ENCODE data around the gene CDH12. TPM values are rescaled to one million over a fixed set of nuclear protein-coding genes. Genes with fewer than 3 reads are reported as not detected.

Gene CDH12
- total and polyA plus RNA-seq, 4 donors = 0.02 to 0.33 (median 0.17) TPM; not detected in 1

DNA sequence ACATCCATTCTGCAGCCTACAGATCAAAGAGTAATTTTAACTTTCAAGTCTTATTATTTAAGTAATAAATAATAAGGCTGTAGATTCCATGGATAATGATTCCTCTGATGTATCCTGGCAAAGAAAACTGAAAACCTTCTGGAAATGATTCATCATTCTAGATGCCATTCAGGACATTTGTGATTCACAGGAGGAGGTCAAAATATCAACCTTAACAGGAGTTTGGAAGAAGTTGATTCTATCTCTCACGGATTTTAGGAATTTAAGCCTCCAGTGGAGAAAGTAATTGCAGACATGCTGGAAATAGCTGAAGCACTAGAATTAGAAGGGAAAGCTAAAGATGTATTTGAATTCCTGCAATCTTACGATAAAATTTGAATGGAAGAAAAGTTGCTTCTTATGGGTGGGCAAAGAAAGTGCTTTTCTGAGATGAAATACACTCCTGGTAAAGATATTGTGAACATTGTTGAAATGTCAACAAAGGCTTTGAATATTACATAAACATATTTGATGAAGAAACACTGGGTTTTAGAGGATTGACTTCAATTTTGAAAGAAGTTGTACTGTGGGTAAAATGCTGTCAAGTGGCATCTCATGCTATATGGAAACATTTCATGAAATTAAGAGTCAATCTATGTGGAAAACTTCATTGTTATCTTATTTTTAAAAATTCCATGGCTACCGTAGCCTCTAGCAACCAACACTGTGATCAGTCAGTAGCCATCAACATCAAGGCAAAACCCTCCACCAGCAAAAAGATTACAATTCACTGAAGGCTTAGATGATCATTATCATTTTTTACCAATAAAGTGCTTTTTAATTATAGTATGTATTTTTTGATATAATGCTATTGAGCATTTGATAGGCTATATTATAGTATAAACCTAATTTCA is 1141.0 kb downstream of the CDH12 start:
- 72% methylated on average over 3 of the region's 3 CpGs for WGBS
- TF ChIP-seq TAF1 (conservative IDR thresholded peaks at IDR 0.05) = no peak
- no peak for TF ChIP-seq SP1 (IDR thresholded peaks at IDR 0.05)
- TF ChIP-seq HNF4A (conservative IDR thresholded peaks at IDR 0.05) = no peak
- no peak for DNase-seq (ENCODE audit: low spot score)
- H3K9me3 ChIP-seq (ENCODE audit: control insufficient read depth in 4 of 4, low read length in 3 of 4) = peaks cover 0 to 2% (median 0%) of the 10 kb centered on the region in 4 donors
- H3K36me3 ChIP-seq (ENCODE audit: control insufficient read depth in 4 of 4, insufficient read depth in 3 of 4, low read depth in 1 of 4, low read length in 3 of 4) = no peaks in the 10 kb centered on the region
- H3K27ac ChIP-seq (ENCODE audit: low read depth in 1 of 2, low read length in 2 of 2) = no peak overlapping the region
- no peak overlapping the region for H3K4me3 ChIP-seq (ENCODE audit: low read depth in 1 of 3, low read length in 3 of 3)
- H3K9ac ChIP-seq (ENCODE audit: low read depth in 1 of 2, low read length in 2 of 2) = no peak overlapping the region
- no peaks in the 10 kb centered on the region for H3K4me1 ChIP-seq (ENCODE audit: control insufficient read depth in 4 of 4, insufficient read depth in 4 of 4, low read length in 3 of 4)
- no peaks in the 10 kb centered on the region for H3K27me3 ChIP-seq (ENCODE audit: control insufficient read depth in 4 of 4, insufficient read depth in 4 of 4, low read length in 3 of 4)

DNA sequence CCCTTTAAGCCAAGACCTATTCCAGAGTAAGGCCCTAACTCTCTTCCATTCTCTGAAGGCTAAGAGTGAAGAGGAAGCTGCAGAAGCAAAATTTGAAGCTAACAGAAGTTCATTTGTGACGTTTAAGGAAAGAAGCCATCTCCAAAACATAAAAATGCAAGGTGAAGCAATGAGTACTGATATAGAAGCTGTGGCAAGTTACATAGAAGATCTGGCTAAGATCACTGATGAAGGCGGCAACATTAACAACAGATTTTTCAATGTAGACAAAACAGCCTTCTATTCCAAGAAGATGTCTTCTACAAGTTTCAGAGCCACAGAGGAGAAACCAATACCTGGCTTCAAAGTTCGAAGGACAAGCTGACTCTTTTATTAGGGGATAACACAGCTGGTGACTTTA is 1143.4 kb downstream of the CDH12 start:
- Histone ChIP-seq H3K4me3 (ENCODE audit: low read depth in 1 of 3, low read length in 3 of 3) (no peak overlapping the region), H3K4me1 (ENCODE audit: control insufficient read depth in 4 of 4, insufficient read depth in 4 of 4, low read length in 3 of 4) (no peaks in the 10 kb centered on the region), H3K27me3 (ENCODE audit: control insufficient read depth in 4 of 4, insufficient read depth in 4 of 4, low read length in 3 of 4) (no peaks in the 10 kb centered on the region), H3K9me3 (ENCODE audit: control insufficient read depth in 4 of 4, low read length in 3 of 4) (no peaks in the 10 kb centered on the region), H3K9ac (ENCODE audit: low read depth in 1 of 2, low read length in 2 of 2) (no peak overlapping the region), H3K36me3 (ENCODE audit: control insufficient read depth in 4 of 4, insufficient read depth in 3 of 4, low read depth in 1 of 4, low read length in 3 of 4) (no peaks in the 10 kb centered on the region), H3K27ac (ENCODE audit: low read depth in 1 of 2, low read length in 2 of 2) (no peak overlapping the region)
- no peak for TF ChIP-seq HNF4A (conservative IDR thresholded peaks at IDR 0.05)
- TF ChIP-seq JUND (IDR thresholded peaks at IDR 0.05) = no peak
- no peak for TF ChIP-seq GABPA (IDR thresholded peaks at IDR 0.05 in 1 of 2, conservative IDR thresholded peaks at IDR 0.05 in 1 of 2)
- no peak for TF ChIP-seq FOXA2 (IDR thresholded peaks at IDR 0.05)
- TF ChIP-seq, protein P1, sequence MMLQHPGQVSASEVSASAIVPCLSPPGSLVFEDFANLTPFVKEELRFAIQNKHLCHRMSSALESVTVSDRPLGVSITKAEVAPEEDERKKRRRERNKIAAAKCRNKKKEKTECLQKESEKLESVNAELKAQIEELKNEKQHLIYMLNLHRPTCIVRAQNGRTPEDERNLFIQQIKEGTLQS (IDR thresholded peaks at IDR 0.05) = no peak
- TF ChIP-seq NR2F2 (IDR thresholded peaks at IDR 0.05) = no peak
- no peak for TF ChIP-seq HNF4G (IDR thresholded peaks at IDR 0.05)
- no peak for TF ChIP-seq YY1 (IDR thresholded peaks at IDR 0.05)
- TF ChIP-seq, protein P2, sequence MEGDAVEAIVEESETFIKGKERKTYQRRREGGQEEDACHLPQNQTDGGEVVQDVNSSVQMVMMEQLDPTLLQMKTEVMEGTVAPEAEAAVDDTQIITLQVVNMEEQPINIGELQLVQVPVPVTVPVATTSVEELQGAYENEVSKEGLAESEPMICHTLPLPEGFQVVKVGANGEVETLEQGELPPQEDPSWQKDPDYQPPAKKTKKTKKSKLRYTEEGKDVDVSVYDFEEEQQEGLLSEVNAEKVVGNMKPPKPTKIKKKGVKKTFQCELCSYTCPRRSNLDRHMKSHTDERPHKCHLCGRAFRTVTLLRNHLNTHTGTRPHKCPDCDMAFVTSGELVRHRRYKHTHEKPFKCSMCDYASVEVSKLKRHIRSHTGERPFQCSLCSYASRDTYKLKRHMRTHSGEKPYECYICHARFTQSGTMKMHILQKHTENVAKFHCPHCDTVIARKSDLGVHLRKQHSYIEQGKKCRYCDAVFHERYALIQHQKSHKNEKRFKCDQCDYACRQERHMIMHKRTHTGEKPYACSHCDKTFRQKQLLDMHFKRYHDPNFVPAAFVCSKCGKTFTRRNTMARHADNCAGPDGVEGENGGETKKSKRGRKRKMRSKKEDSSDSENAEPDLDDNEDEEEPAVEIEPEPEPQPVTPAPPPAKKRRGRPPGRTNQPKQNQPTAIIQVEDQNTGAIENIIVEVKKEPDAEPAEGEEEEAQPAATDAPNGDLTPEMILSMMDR (IDR thresholded peaks at IDR 0.05; ENCODE audit: low read depth, low read length, missing input control) = no peak
- TF ChIP-seq, protein P3, sequence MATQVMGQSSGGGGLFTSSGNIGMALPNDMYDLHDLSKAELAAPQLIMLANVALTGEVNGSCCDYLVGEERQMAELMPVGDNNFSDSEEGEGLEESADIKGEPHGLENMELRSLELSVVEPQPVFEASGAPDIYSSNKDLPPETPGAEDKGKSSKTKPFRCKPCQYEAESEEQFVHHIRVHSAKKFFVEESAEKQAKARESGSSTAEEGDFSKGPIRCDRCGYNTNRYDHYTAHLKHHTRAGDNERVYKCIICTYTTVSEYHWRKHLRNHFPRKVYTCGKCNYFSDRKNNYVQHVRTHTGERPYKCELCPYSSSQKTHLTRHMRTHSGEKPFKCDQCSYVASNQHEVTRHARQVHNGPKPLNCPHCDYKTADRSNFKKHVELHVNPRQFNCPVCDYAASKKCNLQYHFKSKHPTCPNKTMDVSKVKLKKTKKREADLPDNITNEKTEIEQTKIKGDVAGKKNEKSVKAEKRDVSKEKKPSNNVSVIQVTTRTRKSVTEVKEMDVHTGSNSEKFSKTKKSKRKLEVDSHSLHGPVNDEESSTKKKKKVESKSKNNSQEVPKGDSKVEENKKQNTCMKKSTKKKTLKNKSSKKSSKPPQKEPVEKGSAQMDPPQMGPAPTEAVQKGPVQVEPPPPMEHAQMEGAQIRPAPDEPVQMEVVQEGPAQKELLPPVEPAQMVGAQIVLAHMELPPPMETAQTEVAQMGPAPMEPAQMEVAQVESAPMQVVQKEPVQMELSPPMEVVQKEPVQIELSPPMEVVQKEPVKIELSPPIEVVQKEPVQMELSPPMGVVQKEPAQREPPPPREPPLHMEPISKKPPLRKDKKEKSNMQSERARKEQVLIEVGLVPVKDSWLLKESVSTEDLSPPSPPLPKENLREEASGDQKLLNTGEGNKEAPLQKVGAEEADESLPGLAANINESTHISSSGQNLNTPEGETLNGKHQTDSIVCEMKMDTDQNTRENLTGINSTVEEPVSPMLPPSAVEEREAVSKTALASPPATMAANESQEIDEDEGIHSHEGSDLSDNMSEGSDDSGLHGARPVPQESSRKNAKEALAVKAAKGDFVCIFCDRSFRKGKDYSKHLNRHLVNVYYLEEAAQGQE (IDR thresholded peaks at IDR 0.05) = no peak
- no peak for TF ChIP-seq SP1 (IDR thresholded peaks at IDR 0.05)
- TF ChIP-seq, protein P4, sequence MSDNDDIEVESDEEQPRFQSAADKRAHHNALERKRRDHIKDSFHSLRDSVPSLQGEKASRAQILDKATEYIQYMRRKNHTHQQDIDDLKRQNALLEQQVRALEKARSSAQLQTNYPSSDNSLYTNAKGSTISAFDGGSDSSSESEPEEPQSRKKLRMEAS (IDR thresholded peaks at IDR 0.05) = no peak
- no peak for TF ChIP-seq RAD21 (IDR thresholded peaks at IDR 0.05)
- TF ChIP-seq EGR1 (IDR thresholded peaks at IDR 0.05; ENCODE audit: low read depth in 2 of 2) = no peak
- TF ChIP-seq RXRA (IDR thresholded peaks at IDR 0.05) = no peak
- TF ChIP-seq TAF1 (conservative IDR thresholded peaks at IDR 0.05) = no peak
- 90% methylated on average over 3 of the region's 3 CpGs for WGBS
- DNase-seq (ENCODE audit: low spot score) = no peak
